GM19099 (cell line): Measurements from ENCODE around the gene MIB1.

Experiments
- POLR2A ChIP-seq: IDR thresholded peaks from 3 replicates; pipeline ENCODE4 v1.6.1; 2011; ENCODE audit warnings: low read depth; ENCODE audit not compliant: insufficient read length; ENCODE audit errors: extremely low read depth

MIB1 gene

DNA sequence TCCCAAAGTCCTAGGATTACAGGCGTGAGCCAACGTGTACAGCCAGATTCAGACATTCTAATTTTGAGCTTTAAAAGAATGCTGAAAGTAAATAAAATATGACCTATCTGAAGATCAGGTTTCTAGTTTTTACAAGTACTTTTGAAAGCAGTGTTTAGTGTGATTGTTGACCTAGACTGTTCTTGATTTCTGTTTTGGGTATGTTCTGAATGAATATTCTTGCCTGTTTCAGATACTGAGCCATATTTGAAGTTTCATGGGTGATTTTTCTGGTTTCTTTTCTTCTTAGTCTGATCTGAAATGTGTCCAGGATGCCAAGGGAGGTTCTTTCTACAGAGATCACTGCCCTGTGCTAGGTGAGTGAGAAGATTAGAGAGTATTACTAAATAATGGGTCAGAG, 37.2 kb downstream of the MIB1 start:
- no peak for TF ChIP-seq POLR2A

- no peak for TF ChIP-seq POLR2A
Measured at GRCh38 chr18:21786526-21786925, 45.9 kb downstream of the MIB1 start.

GRCh38 chr18:21798126-21798525, 57.5 kb downstream of the MIB1 start:
- no peak for TF ChIP-seq POLR2A

- no peak for TF ChIP-seq POLR2A
Measured at GRCh38 chr18:21799721-21800120, 59.1 kb downstream of the MIB1 start.

DNA sequence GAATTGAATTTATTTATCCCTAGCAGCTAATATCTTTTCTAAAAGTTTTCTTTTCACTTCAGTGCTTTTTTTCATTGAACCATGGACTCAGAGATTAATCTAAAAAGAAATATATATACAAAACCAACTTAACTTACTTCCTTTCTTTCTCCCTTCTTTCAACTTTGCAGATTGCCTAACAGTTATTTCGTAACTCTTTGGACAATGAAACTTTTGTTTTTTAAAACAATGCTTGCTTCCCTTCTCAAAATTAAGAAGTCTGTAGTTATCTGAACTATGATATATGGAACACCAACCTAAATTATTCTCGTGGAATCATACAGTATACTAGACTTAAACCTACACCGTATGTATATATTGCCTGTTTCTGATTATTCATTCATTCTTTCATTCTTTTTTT, 62.9 kb downstream of the MIB1 start:
- TF ChIP-seq POLR2A: no peak

DNA sequence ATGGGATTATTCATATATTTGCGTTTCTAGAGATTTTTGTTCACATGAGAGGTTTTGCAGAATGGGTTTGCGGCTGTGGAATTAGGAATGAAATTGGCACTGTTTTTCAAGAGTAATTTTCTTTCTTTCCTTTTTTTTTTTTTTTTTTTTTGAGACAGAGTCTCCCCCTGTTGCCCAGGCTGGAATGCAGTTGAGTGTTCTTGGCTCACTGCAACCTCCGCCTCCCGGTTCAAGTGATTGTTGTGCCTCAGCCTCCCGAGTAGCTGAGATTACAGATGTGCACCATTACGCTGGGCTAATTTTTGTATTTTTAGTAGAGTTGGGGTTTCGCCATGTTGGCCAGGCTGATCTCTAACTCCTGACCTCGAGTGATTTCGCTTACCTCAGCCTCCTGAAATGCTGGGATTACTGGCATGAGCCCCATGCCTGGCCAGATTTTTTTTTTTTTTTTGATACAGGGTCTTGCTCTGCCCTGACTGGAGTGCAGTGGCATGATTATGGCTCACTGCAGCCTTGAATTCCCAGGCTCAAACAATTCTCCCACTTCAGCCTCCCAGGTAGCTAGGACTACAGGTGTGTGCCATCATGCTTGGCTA, 65.3 kb downstream of the MIB1 start:
- TF ChIP-seq POLR2A: no peak

- TF ChIP-seq POLR2A: no peak
Measured at GRCh38 chr18:21808185-21808584, 67.6 kb downstream of the MIB1 start.

- no peak for TF ChIP-seq POLR2A
Measured at GRCh38 chr18:21809725-21810124, 69.1 kb downstream of the MIB1 start.

- TF ChIP-seq POLR2A: no peak
Measured at GRCh38 chr18:21815101-21815500, 74.5 kb downstream of the MIB1 start.

DNA sequence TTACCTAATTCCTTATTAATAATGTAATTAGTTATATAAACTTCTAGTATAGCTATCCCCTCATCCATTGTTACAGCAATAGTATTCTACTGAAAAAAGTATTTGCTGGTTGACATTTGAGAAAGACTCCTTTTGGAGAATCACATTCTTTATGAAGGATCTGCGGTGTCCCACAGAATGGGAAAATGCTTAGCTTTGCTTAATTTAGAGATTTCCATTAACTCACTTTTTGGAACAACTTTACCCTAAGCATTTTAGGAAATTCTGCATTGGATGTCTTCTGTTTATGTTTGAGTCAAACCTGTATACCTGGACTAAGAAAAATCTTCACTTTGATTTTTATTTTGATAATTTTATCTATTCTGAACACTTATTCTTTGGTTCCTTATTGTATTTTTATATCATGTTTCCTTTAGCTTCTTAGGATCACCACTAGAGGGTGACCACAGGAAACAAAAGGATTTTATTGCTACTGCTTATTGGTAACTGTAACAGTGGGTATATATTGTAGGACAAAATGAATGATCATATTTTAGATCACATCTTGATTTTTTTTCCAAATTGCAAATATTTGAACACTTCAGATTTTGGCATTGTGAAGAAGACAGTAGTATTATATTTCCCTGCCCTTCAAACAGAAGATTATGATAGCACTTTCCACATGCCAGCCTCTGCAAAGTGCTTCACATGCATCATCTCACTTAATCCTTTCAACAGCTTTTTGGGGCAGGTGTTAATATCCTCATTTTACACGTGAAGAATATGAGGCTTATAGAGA, 79.6 kb downstream of the MIB1 start:
- no peak for TF ChIP-seq POLR2A

DNA sequence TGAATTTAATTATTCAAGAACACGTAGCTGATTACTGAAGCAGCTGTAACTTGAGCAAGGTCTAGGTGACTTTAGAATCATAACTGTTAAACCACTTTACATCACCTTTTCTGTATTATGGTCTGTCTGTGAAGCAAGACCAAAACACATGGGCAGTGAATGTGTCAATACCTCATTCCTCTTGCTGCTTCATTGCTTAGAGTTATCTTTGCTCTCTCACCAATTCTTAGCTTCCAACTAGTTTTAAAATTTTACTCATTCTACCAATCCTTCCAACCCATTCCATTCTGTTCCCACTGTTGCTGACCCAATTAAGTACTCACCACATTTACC, 80.2 kb downstream of the MIB1 start:
- TF ChIP-seq POLR2A: no peak

DNA sequence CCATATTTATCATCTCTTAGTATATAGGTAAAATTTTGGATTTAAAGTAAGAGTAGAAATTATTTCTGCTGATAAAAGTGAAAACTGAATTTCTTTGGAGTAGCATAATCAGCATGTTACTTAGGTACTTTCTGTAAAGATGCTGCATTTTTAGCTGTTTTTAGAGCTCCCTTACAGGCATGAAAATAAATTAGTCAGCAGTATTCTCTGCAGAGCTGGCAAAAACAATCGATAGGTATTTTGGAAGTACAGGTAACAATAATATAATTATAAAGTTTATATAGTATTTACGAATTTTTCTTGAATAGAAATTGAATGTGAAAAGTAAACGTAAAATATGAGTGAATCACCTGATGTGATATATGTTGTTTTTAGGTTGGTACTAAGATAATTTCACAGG, 83.3 kb downstream of the MIB1 start:
- TF ChIP-seq POLR2A: no peak

DNA sequence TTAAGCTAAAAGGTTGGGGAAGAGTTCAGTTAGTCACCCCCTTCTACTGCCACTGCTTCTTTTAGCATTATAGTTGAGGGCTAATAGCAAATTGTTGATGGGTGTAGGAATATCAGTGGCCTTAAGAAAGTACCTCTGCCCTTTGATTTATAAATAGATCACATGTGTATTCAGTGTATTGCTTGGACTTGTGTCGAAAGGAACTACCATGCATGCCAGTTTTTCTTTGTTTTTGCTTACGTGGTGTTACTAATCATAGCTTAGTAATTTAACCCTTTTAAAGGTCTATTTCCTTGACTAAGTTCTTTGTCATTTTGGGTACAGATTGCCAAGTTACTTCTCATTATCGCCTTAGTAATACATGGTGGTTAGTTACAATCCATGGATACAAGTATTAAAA, 85.6 kb downstream of the MIB1 start:
- TF ChIP-seq POLR2A: no peak

- no peak for TF ChIP-seq POLR2A
Measured at GRCh38 chr18:21826641-21827302, 86.2 kb downstream of the MIB1 start.

DNA sequence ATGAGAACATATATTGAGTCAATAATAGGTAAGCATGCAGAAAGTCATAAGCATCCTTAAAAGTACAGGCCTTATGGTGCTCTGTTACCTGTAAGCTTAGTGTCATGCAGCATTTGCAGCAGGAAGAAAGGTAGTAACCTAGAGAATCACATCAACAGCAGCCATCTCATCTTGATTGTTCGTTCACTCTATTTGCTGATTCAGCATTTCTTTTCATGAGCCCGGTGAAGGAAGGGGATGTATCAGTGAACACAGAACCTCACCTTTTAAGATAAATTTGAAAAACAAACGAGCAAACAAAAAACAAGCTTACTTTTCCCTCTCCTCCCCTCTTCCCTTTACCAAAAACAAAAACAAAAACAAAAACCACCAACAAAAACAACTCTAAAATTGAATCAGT, 89.9 kb downstream of the MIB1 start:
- TF ChIP-seq POLR2A: no peak

DNA sequence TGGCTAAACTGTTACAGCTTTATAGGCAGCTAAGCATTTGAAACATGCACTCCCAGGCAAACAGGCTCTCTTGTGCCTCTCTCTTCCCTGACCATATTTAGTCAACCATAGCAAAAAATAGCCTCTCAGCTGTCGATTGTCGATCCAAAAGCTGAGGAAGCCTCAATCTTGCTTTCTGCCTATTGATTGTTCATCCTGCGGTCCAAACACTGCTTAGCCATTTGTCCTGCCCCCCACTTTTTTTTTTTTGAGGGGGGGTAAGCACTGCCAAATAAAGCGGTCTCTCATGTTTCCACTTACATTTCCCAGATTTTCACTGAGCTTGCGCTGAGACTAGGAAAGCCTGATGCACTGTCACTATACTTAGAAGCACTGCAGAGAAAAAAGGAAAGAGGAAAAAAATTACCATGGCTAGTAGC, 90.8 kb downstream of the MIB1 start:
- TF ChIP-seq POLR2A: no peak
